Hippocampal formation (tissue), 2 donors: ENCODE results near the gene BAK1.

ENCODE experiments used
- DNase-seq, 2 donors: peaks; one replicate each; lab custom pipeline; 2025; lab: John Stamatoyannopoulos, UW

Gene BAK1

DNA sequence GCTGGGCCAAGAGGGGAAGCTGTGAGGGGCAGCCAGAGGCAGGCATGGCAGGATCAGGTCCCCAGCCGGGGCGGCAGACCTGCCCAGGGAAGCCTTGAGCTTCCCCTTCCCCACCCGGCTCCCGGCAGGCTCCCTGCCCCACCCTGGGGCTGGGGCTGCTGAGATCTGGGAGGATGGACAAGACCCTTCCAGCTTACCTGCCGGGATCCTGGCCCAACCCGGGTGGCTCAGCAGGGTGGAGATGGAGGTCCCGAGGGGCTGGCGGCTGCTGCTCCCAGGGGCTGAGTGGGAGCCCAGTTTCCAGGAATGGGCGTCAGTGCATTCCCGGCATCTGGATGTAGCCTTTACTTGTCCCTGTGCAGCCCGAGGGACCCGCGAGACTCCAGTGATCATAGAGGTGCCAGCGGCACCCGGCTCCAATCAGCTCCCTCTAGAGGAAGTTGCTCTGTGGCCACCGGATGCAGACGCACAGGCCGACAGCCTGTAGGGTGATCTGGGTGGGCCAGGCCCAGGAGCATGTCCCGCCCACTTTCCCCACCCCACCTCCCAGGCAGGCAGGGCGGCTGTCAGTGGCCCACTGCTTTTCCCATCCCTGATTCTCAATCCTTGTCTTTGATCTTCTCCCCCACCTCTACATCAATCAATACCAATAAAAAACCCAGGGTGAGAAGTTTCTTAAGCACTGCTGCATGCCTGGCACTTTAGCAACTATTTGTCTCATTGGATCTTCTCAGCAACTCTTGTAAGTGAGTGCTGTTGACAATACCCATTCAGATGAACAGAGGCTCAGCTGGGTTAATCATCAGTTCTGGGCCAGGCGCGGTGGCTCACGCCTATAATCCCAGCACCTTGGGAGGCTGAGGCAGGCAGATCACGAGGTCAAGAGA lies at the start of gene BAK1:
Gene BAK1, minus strand, starts transcription at position 449 of the 887 bp plus-strand sequence. CDS start 2,672 bp downstream, outside the sequence.
- peak; percentile 86 to 93 for DNase-seq

DNA sequence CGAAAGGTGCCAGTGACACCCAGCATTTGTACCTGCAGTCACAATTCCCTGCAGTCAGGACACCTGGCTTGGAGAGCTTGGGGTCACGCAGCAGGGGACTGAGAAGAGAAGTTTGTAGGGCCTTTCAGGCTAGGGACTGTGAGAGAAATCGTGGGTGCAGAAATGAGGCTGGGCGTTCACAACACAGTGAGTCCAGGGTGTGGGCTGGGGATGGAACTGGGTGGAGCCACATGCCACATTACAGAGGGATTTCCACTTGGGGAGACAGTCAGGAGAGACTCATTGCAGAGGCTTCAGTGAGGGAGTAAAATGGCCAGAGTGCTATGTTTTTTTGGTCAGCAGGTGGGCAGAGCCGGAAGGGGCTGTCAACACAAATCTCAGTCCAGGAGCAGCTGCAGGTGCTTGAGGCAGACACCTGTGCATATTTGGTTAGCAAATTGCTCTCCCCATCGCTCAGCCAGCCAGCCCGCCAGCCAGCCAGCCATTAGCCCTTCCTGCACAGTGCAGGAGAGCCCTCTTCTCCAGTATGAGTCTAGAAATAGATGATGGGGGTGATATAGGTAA lies 48.4 kb upstream of the BAK1 start:
- DNase-seq, result no peak

DNA sequence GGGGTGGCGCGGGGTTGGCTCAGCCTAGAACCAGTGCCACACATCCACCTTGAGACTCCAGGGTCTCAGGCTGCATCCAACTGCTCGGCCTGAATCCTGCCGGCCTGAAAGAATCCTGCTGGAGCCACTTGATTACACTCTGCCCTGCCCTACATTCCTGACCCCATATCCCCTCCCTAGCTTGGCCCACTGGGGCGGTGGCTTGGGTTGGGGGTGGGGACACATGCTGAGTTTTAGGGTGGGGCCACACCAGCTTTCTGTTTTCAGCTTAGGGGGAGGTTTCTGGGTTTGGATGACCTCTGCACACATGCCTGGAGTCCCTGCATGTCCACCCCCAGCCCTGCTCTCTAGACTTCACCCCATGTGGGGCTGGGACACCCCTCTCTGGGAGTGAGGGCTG lies 47.8 kb upstream of the BAK1 start:
- no peak for DNase-seq

DNA sequence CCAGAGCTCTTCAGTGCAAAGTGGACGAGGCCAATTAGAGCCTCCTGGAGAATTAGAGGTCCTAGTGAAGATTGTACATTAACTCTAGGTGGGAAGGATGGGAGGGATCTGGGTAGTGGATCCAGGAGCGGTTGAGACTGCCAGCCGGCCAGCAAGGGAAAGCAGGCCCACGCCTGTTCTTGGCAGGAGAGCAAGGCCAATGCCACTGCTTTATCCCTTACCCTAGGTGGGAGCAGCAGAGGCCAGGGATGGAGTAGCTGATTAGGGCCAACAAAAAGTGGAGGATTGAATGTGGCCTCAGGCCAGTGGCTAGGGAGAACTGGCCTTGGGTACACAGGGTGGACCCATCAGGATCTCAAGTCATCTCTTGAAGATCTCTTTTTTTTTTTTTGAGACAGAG lies 44.8 kb upstream of the BAK1 start:
- no peak for DNase-seq

DNA sequence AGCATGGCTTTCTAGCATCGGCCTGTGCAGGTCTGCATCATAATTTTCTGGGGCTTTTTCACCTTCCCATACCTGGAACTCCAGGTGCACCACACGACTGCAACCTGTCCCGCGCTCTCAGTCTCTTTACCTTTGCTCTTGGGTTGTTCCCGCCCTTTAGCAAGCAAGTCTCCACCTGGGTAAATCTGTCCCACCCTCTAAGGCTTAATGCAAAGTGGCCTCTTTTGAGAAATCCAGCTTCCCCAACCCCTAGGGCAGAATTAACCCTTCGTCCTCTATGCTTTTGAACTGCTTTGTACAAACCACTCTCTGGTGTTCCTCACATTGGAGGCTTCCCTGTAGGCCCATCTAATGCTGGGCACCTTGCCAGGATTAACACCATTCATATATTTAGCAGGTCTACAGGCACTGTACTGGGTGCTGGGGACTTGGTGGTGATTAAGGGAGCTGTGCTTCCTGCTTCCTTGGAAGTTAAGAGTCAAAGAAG lies 43.9 kb upstream of the BAK1 start:
- no peak for DNase-seq

DNA sequence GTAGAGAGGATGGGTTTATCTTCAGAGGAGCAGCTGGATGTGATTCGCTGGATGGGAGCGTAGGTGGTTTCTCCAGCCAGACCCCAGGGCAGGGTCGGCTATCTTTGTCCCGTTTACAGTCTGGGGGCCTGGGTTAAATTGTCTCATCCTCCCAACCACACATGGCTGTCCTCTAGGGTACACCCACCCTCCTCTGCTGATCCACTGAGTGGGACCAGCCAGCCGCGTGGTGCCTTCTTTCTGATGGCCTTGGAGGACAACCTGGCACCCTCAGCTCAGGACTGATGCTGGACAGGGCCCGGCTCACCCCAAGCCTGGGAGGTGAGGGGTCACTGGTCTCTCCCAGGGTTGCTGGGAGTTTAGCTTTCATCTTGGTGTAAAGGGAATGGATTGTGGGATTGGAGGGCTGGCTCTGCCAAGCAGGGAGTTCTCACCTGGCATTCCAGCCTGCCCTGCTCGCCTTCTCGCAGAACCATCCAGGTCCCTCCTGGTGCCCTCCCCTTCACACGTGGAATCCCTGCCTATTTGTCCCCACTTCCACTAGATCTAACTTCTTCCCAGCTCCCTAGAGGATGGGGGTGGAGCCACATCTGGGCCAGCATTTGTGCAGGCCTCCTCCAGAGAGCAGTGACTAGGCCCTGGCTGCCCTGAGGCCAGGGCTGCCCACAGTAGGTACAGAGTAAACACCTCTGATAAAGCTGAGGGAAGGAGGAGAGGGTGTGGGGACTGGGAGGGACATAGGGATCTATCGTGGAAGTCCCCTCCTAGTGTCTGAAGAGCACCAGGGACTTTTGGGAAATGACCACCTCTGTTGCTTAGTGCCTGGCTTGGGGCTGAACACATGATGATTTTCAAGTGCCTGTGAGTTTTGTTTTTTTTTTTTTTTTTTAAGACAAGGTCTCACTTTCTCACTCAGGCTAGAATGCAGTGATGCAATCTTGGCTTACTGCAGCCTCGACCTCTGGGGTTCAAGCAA lies 42.7 kb upstream of the BAK1 start:
- DNase-seq, result no peak

DNA sequence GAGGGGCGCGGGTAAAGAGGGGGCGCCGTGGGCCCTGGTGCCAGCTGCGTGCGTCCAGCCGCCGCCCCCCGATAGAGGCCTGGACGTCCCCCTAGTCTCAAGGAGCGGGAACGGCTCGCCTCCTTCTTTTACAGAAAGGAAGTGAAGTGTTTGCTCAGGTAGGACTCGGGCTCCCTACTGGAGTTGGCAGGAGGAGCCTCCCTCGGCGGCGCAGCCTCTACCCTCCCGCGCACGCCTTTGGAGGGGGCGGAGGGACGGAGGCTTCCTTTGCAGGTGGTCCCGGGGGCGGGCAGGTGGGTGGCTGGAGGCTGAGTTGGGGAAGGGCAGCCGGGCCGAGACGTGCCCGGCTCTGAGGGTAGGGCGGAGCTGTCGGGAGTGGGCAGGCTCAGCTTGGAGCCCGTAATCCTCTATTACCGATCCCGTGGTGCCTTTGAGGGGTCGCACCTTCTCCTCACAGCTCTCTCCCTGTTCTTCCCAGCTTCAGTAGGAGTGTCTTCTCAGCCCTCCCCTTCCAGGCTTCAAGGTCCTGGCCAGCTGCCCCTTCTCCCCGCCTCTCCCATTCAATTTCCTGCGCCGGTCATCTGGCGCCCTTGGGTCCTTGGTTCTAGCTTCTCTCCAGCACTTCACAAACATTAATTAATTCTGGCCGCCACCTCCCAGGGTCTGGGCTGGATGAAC lies 41.8 kb upstream of the BAK1 start:
- DNase-seq, result no peak

DNA sequence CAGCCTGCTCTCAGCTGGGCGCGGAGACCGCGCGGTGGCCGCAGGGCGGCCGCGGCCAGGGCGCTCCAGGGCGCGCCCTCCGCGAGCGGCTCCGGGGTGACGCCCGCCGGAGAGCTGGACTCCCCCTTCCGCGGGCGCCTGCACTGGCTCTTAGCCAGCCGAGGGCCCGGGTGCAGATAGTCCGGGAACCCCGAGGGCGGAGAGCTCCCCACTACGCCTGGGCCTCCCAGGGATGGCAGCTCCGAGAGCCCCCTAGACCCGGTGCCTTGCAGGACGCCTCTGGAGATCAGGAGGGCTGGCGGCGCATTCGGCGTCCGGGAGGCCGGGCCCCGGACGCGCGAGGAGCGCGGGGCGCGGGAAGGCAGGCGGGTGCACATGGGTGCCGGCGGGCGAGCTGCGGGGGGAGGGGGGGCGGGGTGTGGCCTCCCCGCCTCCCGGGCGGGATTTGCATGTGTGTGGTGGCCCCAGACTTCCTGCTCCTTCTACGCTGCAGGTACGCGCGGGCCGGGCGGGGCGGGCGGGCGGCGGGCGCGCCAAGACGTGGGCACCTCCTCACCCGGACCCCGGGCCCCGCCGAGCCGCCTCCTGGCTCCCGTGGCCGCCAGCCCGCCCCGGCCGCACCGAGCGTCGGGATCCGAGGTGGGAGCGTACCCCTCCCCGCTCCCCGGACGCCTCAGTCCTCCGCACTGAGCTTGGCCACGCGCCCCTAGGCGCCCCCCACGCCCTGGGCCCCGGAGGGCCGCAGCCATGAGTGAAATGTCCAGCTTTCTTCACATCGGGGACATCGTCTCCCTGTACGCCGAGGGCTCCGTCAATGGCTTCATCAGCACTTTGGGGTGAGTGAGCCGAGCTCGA lies 41.0 kb upstream of the BAK1 start, which contains the start of gene ITPR3:
Gene ITPR3, plus strand, starts transcription at position 467 of the 855 bp plus-strand sequence. Its CDS starts 281 bp downstream, at position 748.
- no peak for DNase-seq

DNA sequence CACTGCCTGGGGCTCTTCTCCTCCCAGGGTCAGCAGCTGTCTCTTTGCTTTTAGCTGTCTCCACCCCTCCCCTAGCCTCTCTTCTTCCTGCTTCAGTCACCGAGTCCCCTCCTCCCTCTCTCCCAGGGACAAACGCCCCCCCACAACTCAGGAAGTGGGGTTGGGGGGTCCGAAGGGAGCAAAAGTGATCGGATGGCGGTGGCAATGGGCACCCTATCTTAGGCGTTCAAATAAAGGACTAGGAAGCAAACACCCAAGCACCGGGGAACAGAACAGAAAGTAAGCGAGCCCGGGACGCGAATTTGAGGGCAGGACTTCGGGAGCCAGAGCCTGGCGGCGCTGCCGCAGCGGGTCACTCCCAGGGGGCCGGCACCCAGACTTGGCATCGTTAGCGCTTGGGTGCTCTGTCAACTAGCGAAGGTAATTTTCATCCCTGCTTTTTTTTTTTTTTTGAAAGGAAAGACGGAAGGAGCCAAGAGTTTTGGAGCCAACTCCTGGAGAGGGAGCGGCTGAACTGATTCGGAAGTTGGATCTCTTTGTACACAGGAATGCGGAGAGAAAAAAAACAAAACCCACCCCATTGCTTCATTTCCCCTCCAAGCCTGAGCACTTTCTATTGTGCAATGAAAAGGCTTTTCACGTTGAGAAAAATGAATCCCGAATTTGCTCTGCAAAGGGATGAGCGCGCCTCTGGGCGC lies 40.2 kb upstream of the BAK1 start:
- DNase-seq, result no peak

DNA sequence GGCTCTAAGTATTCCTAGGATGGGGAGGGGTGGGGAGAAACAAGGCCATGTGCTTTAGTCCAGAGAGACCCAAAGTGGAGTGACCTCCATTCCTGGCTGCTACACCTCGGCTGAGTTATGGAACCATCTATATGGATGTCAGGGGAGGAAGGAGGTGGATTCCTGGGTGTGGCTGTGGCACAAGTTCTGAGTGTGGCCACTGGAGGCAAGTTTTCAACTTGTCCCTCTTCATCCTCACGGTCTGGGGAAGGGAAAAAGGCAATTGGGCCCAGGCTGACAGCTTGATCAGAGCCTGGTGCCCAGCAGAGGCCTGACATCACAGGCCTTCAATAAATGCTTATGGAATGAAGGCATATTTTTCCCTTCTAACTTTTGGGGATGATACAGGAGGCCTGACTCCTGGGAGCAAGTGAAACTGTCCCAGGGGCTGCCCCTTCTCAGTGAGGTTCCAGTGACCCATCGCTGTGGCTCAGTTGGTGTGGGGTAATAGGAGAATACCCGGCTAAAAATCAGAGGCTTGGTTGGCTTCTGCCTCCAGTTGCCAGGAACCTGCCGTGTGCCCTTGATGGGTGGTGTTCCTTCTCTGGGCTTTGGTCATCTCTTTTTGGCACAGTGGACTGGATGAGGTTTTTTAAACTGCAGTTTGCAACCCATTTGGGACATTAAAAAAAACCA lies 39.2 kb upstream of the BAK1 start:
- DNase-seq, result no peak

DNA sequence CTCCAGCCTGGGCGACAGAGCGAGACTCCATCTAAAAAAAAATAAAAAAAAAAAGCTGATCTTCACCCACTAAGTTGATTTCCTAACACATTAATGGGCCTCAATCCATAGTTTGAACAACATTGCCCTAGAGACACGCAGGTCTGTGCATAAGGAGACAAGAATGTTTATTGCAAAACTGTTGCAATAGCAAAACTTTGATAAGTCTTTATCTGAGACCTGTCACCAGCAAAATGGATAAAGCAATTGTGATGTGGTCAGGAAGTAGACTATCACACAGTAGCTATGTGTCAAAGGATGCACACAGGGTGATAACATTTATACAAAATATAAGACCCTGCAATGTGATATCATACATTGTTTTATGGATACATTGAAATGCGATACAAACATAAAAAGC lies 36.8 kb upstream of the BAK1 start:
- no peak for DNase-seq

DNA sequence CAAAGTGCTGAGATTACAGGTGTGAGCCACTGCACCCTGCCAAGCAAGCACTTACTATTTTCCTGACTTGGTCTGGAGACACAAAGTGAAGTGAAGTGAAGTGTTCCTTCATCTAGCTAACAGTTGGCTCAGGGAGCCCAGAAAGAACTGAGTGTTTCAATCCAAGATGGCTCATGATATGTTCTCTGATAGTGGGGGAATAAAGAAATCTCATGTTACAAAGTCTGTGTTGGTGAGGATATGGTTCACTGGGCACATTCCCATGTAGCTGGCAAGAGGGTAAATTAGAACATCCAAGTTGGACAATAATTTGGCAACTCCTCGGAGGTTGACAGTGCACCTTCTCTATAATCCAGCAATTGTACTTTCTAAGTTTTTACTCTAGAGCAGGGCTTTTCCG lies 36.0 kb upstream of the BAK1 start:
- DNase-seq, result no peak

DNA sequence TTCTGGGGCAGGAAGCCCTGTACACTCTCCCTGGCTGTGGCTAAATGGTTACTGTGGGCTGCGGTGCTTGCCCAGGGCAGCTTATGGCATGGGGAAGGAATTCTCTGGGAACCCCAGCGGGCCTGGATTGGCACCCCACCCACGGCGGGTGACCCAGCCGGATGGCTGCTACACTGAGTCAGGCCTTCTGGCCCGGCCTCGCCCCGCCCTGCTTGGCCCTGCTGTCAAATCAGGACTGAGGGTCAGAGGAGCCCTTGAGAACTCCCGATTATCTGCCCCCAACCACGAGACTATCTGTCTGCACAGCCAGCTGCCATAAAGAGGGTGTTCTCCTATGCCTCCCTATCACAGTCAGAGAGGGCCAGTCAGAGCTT lies 33.7 kb upstream of the BAK1 start:
- no peak for DNase-seq

DNA sequence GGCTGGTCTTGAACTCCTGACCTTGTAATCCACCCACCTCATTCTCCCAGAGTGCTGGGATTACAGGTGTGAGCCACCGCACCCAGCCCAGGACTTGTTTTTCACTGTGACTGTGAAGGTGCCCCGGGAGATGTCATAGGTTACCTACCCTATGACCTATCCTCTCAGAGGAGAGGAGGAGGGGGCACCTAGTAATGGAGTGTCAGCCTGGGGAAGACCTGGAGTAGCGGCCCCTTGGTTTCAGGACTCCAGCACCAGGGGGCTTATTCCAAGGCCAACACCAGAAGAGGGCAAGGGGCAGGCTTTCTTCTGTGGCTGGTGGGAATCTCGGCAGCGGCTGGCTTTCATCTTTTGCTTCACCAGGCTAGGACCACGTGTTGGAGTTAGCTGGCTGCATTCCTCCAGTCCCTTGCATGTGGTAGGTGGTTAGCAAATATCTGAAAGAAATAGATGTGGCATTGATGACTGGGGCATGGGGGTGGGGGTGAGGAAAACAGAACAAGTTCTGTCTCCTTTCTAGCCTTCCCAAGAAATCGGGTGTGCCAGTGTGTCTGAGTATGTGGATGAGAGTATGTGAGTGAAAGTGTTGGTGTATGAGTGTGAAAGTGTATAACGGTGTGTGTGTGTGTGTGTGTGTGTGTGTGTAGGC lies 33.2 kb upstream of the BAK1 start:
- DNase-seq, result no peak

DNA sequence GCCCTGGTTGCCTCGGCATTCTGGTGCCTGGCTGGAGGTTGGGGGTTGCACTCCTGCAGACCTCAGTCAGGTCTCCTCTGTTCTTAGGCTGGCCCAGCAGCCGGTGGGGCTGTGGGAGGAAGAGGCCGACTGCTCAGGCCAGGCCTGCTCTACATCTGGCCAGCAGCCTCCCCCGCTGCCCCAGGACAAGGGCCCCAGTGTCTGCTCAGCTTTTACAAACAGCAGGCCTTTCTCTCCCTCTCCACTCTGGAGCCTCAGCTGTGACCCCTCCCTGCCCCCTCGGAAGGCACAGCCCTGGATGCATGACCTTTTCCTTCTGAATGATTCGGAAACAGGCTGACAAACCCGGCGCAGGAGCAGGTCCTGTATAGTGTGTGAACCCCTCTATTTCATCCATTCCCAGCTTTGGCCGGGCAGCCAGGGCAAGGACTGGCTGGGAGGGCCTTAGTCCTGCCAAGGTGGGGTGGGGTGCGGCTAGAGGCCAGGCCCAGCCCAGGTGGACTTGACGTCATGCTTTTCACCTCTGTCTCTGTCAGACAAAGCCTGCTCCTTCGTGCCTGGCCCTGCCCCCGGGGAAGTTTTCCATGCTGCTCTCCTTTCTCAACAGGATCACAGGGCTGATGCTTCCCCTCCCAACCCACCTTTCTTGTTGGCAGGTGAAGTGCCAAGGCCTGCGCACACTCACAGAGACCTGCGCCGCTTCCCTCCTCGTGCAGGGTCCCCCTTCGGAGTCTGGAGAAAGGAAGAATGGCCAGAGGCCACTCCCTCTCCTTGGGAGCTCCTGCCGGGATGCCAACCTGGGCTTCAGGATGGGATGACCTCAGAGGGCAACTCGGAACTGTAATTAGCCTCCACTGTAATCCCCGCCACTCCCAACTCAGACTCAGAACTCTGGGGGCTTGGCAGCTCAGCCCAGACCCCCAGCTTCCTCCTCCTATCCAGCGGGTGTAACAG lies 31.0 kb upstream of the BAK1 start:
- DNase-seq, result peak; percentile 63 to 68

DNA sequence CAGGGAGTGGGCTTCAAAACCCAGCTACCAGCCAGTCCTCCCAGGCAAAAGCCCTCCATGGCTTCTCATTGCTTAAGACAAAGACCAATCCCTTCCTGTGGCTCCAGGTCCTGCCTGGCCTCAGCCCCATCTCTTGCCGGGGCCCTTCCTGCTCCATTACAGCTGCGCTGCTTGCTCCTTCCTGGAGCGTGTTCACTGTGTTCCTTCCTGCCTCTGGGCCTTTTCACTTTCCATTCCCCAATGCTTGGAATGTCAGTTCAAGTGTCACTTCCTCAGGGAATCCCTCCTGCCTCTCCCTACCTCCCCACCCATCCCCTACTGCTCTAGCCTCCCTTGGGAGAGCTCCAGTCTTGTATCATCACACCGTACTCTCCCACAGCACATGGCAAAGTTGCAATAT lies 30.0 kb upstream of the BAK1 start:
- no peak for DNase-seq

DNA sequence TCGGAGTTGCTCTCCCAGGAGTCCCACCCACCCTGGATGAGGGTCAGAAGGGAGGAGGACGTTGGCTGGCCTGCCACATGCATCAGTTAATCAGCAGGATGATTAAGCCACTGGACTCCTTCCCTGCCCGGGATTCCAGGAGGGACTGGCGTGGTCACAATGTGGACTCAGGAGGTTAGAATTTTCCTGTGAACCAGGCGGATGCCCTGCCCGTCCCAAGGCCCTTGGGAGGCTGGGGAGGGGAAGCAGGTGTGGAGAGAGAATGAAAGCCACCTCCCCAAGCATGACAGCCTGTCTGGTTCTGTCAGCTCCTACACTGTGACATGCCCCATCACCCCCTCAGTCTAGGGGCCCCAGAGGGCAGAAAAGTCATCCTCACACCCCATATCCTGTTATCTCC lies 29.5 kb upstream of the BAK1 start:
- DNase-seq, result no peak

DNA sequence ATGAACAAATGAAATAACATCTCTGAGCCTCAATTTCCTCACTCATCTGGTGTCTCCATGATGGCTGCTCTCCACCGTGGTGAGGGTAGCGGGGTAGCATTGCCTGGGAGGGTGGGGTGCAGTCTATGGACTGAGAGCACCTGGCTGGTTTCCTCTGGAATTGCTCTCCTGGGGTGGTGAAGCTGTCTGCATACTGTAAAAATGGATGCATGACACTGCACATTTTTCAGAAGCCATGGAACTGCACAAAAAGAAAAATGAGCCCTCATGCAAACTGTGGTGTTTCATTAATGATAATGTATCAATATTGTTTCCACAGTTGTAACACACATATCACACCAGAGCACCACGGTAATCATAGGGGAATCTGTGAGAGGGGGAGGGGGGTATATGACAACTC lies 28.9 kb upstream of the BAK1 start:
- no peak for DNase-seq
